GM12801 (cell line): ENCODE data around the gene TSR3.

Experiments used
- TF ChIP-seq, protein P1 (sequence below): IDR thresholded peaks from one replicate; pipeline ENCODE4 v1.5.1; 2011; ENCODE audit warnings: control low read depth; ENCODE audit not compliant: insufficient read length; ENCODE audit errors: extremely low read depth

The TSR3 gene

GRCh38 chr16:1351582-1352362, at the start of gene TSR3, which contains the start of gene GNPTG:
TSS of gene TSR3 (minus strand) at chr16:1351878. CDS start at chr16:1351804, 74 bp downstream.
TSS of gene GNPTG (plus strand) at chr16:1351931. CDS start at chr16:1351966, 35 bp downstream.
- TF ChIP-seq, protein P1, sequence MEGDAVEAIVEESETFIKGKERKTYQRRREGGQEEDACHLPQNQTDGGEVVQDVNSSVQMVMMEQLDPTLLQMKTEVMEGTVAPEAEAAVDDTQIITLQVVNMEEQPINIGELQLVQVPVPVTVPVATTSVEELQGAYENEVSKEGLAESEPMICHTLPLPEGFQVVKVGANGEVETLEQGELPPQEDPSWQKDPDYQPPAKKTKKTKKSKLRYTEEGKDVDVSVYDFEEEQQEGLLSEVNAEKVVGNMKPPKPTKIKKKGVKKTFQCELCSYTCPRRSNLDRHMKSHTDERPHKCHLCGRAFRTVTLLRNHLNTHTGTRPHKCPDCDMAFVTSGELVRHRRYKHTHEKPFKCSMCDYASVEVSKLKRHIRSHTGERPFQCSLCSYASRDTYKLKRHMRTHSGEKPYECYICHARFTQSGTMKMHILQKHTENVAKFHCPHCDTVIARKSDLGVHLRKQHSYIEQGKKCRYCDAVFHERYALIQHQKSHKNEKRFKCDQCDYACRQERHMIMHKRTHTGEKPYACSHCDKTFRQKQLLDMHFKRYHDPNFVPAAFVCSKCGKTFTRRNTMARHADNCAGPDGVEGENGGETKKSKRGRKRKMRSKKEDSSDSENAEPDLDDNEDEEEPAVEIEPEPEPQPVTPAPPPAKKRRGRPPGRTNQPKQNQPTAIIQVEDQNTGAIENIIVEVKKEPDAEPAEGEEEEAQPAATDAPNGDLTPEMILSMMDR = no peak

DNA sequence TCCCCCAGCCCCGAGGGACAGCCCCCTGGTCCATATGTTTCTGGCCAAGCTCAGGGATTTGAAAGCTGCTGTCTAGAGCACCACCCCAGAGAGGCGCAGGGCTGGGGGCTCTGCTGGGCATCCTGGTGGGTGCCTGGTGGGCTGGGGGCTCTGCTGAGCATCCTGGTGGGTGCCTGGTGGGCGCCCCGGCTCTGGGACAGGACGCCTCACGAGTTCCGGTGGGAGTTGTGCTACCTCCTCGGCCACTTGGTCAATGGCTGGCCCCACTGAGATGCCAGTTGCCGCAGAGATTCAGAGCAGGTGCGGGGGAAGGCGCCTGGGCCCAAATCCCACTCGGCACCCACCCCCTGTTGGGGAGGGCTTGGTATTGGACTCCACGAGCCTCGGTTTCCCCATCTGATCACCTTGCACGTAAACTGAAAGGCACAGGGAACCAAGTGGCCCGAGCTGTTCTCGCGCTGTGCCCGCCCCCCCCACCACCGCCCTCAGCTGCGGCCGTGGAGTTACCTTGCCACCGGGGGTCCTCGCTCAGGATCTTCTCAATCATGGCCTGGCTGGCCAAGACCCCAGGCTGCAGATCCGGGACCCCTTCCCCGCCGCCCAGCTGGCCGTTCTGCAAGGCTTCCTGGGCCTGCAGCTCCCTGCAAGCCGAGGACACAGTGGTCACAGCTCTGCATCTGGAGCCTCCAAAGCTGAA, 49.5 kb upstream of the TSR3 start:
- TF ChIP-seq, protein P1 = no peak

- TF ChIP-seq, protein P1 = no peak
Measured at GRCh38 chr16:1398826-1399581, 47.3 kb upstream of the TSR3 start.

GRCh38 chr16:1398351-1398750, 46.7 kb upstream of the TSR3 start:
- TF ChIP-seq, protein P1 = no peak

- TF ChIP-seq, protein P1 = no peak
Measured at GRCh38 chr16:1397779-1398178, 46.1 kb upstream of the TSR3 start.

- TF ChIP-seq, protein P1 = no peak
Measured at GRCh38 chr16:1395444-1396031, 43.9 kb upstream of the TSR3 start.

- TF ChIP-seq, protein P1 = no peak
Measured at GRCh38 chr16:1394367-1394951, 42.8 kb upstream of the TSR3 start.
